GM04504 (cell line): ENCODE measurements around the gene NTN3.

Experiments used
- DNase-seq: peaks from one replicate; pipeline ENCODE4 v3.0.0-alpha.2; 2012; ENCODE audit warnings: low read depth

NTN3 gene

DNA sequence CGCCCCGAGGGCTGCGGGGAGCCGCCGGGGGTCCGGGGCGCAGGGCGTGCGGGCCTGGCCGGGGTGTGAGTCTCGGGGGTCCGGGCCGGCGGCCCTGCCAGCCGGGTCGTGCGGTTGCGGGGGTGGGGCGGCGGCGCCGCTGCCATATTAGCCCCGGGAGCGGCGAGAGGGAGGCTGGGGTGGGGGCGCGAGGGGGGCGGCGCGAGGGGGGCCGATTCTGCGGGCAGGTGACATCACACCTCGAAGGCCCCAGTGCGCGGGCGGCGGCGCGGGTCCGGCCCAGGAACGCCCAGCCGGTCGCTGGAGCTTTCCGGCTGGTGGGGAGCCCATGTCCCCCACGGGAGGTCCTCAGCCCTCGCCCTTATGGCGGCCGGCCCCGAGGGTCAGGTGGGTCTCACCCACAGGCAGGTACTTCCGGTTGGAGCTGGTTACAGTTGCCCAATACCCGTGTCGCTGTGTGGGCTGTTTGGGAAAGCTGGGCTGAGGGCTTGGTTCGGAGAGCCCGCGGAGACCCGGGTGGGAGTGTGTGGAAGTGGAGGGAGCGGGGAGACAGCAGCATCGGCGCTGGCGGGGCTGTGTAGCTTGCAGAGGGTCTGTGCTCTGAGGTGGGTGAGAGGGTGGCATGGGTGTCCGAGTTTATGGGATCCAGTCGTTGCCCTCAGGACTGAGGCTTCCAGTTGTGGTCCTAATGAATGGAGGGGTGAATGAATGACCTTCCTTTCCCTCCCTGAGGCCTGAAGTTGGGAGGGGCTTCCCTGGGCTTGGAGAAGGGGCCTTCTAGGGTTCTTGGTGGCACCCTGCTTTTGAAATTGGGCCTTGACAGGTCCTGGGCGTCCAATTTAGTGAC, 43.5 kb downstream of the NTN3 start:
- no peak for DNase-seq

DNA sequence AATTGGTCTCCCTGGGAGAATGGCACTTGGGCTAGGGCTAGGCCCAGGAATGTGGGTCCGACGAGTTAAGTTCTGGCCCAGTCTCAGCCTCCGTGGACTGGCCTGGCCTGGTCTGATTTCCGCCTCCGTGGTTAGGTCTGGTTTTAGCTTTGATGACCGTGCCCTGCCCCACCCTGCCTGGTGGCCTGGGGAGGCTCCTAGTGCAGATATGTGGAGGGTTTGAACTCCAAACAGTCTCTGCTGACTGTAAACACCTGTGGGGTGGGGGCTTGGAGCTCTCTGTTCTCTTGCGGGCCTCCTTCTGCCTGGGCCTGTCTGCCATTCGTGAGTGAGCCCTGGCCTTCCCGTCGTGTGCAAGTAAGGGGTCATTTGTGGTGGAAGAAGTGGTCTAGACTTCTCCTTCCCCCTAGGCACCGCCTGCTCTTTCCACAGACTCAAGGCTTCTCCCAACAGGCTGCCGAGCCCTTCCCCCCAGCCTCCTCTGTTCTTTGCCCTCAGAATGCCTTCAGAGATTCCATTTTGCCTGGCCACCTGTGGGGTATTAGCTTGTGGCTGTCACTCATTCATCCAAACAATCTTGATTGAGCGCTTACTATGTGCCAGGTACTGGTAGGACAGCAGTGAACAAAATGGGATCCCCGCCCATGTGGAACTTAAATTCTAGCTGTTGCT, 44.2 kb downstream of the NTN3 start:
- no peak for DNase-seq

DNA sequence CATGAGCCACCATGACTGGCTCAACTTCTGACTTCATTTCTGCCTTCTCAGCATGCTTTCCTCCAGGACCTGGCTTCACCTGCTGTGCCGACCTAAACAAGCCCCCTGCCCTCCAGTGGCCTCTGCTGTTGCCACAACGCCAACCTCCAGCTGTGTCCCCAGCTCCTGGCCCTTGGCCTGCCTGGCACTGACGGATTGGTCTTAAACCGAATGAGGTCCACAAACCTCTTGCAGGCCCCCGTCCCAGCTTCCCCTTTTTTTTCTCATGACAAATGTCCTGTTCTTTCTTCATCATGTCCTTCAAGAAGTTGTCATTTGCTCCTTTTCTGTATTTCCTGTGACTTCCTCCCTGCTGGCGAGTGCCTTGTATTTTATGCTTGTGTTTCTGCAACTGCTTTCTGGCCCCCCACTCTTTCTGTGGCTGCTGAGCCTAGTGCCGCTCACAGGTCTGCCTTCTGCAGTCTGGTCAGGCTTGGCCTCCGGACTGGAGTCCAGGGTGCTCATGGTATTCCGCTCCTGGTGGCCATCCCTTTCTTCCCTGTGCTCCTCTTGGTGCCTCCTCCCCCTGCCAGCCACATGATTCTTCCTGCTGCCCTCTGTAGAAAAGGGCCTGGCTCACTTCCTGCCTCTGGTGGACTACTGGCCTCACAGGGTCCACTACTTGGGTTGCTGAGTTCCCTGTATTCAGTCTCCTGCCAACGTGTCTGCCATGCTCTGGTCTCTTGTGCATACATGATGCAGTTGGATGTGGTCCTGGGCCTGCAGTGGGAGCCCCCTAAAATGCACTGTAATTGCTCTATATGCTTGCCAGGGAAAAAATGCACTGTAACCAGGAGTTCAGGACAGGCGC, 45.5 kb downstream of the NTN3 start:
- no peak for DNase-seq

DNA sequence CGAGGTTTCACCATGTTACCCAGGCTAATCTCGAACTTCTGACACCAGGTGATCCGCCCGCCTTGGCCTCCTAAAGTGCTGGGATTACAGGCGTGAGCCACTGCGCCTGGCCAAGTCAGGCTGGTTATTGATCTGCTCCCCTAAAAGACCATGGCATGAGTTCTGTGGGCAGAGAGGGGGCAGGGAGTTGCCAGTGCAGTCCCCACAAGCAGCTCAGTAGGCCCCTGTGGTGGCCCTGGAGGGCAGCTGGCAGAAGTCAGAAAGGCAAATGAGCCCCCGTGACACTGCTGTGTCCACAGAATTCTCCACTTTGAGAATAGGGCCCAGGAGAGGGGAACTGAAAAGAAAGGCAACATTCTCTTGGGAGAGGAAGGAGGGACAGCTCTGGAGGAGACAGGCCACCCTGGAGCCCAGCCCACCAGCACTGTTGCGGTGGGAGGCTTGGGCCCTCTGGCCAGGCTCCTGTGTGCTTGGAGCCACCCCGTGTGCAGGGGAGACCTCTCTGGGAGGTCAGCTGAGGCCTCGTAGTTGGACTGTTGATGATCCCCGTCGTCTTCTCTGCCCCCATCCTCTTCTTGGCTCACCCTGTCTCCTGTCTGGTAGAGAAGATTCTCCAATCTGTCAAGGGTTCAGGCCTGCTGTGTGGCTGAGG, 47.0 kb downstream of the NTN3 start:
- no peak for DNase-seq

DNA sequence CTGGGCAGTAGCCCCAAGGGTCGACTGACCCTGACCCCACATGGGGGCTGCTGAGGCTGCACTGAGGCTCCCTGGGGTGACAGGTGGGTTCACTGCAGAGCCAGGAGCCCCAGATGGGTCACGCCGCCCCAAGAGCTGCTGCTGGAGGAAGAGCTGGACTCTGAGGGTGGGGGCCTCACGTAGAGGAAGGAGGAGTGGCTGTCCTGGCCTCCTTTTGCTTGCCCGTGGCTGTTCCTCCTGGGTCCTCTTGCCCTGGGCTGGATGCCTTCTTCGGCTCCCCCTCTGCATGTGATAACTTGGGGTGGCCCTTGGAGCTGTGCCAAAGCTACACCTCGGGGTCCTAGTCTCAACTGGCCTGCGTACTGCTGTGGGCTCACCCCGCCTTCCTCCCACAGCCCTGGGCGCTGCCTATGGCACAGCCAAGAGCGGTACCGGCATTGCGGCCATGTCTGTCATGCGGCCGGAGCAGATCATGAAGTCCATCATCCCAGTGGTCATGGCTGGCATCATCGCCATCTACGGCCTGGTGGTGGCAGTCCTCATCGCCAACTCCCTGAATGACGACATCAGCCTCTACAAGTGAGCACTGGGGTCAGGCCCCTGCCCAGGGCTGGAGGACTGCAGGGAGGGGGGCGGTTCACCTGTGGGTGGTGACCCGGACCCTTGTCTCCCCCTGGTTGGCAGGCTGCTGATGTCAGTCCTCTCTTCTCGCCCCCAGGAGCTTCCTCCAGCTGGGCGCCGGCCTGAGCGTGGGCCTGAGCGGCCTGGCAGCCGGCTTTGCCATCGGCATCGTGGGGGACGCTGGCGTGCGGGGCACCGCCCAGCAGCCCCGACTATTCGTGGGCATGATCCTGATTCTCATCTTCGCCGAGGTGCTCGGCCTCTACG, 48.0 kb downstream of the NTN3 start:
- DNase-seq: no peak

DNA sequence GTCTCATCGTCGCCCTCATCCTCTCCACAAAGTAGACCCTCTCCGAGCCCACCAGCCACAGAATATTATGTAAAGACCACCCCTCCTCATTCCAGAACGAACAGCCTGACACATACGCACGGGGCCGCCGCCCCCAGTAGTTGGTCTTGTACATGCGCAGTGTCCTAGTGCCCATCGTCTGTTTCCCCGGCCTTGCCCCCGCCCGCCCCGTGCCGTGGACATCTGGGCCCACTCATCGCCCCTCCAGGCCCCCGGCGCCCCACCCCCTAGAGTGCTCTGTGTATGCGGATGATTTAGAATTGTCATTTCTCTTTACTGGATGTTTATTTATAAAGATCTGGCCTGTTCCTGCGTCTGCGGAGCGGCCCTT, 48.6 kb downstream of the NTN3 start:
- DNase-seq: no peak

DNA sequence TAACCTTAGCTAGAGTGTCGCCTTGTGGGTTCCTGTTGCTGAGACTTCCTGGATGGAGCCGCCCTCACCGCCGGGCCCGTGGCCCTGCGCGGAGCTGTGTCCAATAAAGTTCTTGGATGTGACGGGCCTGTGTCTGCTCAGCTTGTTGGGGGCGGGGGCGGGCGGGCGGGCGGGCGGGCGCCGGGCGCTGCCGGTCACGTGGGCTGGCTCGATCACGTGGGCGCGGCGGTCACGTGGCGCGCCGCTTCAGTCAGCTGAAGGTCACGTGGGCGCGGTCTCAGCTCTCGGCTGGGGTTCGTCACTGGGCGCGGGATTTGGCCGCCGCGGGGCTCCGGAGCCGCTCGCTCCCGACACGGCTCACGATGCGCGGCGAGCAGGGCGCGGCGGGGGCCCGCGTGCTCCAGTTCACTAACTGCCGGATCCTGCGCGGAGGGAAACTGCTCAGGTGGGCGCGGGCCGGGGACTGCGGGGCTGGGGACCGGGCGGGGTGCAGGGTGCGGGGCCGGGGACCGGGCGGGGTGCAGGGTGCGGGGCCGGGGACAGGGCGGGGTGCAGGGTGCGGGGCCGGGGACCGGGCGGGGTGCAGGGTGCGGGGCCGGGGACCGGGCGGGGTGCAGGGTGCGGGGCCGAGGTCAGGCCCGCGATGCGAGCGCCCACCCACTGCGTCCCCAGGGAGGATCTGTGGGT, 49.1 kb downstream of the NTN3 start, which contains the start of gene AMDHD2:
Gene AMDHD2, plus strand, starts transcription at position 275 of the 687 bp plus-strand sequence. Its CDS starts 88 bp downstream, at position 363.
- DNase-seq: peak; percentile 67

DNA sequence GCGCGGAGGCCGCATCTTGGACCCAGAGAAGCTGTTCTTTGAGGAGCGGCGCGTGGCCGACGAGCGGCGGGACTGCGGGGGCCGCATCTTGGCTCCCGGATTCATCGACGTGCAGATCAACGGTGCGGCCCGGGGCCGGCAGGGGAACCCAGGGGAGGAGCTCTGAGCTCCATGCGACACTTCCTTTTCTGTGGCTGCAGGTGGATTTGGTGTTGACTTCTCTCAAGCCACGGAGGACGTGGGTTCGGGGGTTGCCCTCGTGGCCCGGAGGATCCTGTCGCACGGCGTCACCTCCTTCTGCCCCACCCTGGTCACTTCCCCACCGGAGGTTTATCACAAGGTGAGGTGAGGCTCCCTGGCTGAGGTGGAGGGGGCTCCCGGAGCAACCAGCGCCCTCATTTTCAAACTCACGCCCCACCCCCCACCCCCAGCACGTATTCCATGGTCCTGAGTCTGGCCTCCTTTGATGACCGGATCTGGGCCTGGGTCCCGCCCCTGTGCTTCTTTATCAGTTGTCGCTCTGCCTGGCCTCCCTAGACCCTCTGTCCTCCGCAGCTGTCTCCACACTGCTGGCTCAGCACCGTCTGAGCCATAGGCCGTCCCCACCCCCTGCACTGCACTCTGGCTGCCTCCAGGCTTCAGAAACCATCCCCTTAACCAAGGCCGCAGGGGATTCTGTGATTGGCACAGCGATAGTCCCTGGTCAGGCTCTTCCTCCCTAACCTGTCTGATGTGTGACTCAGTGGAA, 49.9 kb downstream of the NTN3 start:
- DNase-seq: no peak
